Right lobe of liver (tissue), 6 donors: Measurements from ENCODE around the gene GRK4. TPM values are rescaled to one million over a fixed set of nuclear protein-coding genes. Genes with fewer than 3 reads are reported as not detected.

Source experiments
- ATAC-seq, 4 donors: fragments of 200-7000 bp; cut with Tn5 transposase; one replicate each; pipeline ENCODE4 v1.9.1; 2020; ENCODE audit warnings: mild to moderate bottlenecking in 4 of 4, moderate library complexity in 4 of 4
- DNase-seq, 3 donors: peaks; one replicate each; pipeline ENCODE4 v3.0.0-alpha.2; 2020
- H3K27ac ChIP-seq, 3 donors: fragments of 200-600 bp; one replicate each; pipeline ENCODE4 v1.8.0; 2022
- H3K27me3 ChIP-seq, 2 donors: fragments of 200-600 bp; one replicate each; pipeline ENCODE4 v1.8.0; 2022
- H3K36me3 ChIP-seq, 4 donors: fragments of 200-600 bp; sonication (generic) in 1 of 4; one replicate each; pipeline versions ENCODE4 v1.5.1 to v1.8.0; 2017 to 2022; ENCODE audit warnings: control low read depth in 1 of 4
- H3K4me1 ChIP-seq, 4 donors: fragments of 200-600 bp; sonication (generic) in 1 of 4; one replicate each; pipeline versions ENCODE4 v1.5.1 to v1.8.0; 2017 to 2022; ENCODE audit warnings: control low read depth in 1 of 4
- H3K4me3 ChIP-seq, 3 donors: fragments of 200-600 bp; one replicate each; pipeline ENCODE4 v1.8.0; 2022
- H3K9me3 ChIP-seq, 4 donors: fragments of 200-600 bp; sonication (generic) in 1 of 4; one replicate each; pipeline versions ENCODE4 v1.5.1 to v1.8.0; 2017 to 2022; ENCODE audit warnings: control low read depth in 1 of 4
- POLR2A ChIP-seq: fragments of 450-650 bp; IDR thresholded peaks from one replicate; pipeline ENCODE4 v1.6.1; 2017; ENCODE audit warnings: antibody characterized with exemption, mild to moderate bottlenecking
- WGBS: methylation state at CpG from one replicate; pipeline ENCODE4 v1.1.6; 2018; ENCODE audit warnings: low coverage, low lambda C conversion rate; ENCODE audit not compliant: insufficient coverage; ENCODE audit errors: missing lambda C conversion rate; 5-methylcytosine and 5-hydroxymethylcytosine counted together
- intact Hi-C, 2 donors: fragments of 100-400 bp; cut with DNase I; formaldehyde crosslinking; loops; one replicate each; pipeline versions ENCODE4 v1.11.2 to v1.14.1; 2022
- total RNA-seq, 6 experiments: library from RNA; depleted of rRNA in 2 of 6; stranded (reverse); fragments of >200 nt in 2 of 6; fragmentation: NEBNext Ultra II Directional in 3 of 6; extraction: Animal tissue kit (Norgen Biotek cat#: 25700) in 3 of 6; gene quantifications; one replicate each; pipeline versions ENCODE4 v1.1.0 to v1.2.4, GENCODE V29; 2016 to 2023
- TF ChIP-seq, protein P1 (sequence below), 4 donors: fragments of 200-600 bp in 3 of 4; fragments of 450-650 bp in 1 of 4; IDR thresholded peaks; one replicate each; pipeline versions ENCODE4 v1.5.1 to v1.8.0; 2016 to 2022; ENCODE audit warnings: antibody characterized with exemption in 4 of 4, mild to moderate bottlenecking in 2 of 4
- donor health status: DM: no; HTN: yes; CAD: no.
- donor health status: DM: no; HTN: no; CAD: no.
- donor health status: DM: no; HTN: no; CAD: no.
- donor health status: DM: no; HTN: yes; CAD: no.
- donor health status: DM: no; HTN: yes; CAD: no.

GRK4 gene
- total RNA-seq, 6 experiments from 2014 or later = 1.0 to 4.3 (median 2.8) TPM

- H3K27me3 ChIP-seq = no peaks in the 10 kb centered on the region
- H3K9me3 ChIP-seq = no peaks in the 10 kb centered on the region
- no peaks in the 10 kb centered on the region for H3K4me1 ChIP-seq
- no peaks in the 10 kb centered on the region for H3K36me3 ChIP-seq
- DNase-seq (no peak), ATAC-seq (no peak)
- TF ChIP-seq POLR2A = no peak
- TF ChIP-seq, protein P1, sequence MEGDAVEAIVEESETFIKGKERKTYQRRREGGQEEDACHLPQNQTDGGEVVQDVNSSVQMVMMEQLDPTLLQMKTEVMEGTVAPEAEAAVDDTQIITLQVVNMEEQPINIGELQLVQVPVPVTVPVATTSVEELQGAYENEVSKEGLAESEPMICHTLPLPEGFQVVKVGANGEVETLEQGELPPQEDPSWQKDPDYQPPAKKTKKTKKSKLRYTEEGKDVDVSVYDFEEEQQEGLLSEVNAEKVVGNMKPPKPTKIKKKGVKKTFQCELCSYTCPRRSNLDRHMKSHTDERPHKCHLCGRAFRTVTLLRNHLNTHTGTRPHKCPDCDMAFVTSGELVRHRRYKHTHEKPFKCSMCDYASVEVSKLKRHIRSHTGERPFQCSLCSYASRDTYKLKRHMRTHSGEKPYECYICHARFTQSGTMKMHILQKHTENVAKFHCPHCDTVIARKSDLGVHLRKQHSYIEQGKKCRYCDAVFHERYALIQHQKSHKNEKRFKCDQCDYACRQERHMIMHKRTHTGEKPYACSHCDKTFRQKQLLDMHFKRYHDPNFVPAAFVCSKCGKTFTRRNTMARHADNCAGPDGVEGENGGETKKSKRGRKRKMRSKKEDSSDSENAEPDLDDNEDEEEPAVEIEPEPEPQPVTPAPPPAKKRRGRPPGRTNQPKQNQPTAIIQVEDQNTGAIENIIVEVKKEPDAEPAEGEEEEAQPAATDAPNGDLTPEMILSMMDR (IDR thresholded peaks at IDR 0.05) = no peak
- no peak overlapping the region for H3K27ac ChIP-seq
- H3K4me3 ChIP-seq = no peak overlapping the region
- intact Hi-C loops = no loop called here
- 81% methylated on average over 5 of the region's 6 CpGs for WGBS
Observed at GRCh38 chr4:3059943-3060342, 96.6 kb downstream of the GRK4 start.

DNA sequence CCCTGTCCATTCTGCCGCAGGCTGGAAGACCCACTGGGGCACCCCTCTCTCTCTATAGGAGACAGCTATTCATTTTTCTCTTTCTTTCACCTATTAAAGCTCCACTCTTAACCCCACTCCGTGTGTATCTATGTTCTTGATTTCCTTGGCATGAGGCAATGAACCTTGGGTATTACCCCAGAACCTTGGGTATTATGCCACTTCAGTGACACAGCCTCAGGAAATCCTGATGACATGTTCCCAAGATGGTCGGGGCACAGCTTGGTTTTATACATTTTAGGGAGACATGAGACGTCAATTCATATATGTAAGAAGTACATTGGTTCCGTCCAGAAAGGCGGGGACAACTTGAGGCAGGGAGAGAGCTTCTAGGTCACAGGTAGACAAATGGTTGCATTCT, 97.6 kb downstream of the GRK4 start:
- 83% methylated on average over 6 of the region's 6 CpGs for WGBS
- no peak for ATAC-seq
- DNase-seq = no peak
- intact Hi-C loops = no loop called here
- Histone ChIP-seq H3K9me3 (no peaks in the 10 kb centered on the region), H3K4me3 (no peak overlapping the region), H3K27me3 (no peaks in the 10 kb centered on the region), H3K27ac (no peak overlapping the region), H3K4me1 (no peaks in the 10 kb centered on the region), H3K36me3 (no peaks in the 10 kb centered on the region)
- no peak for TF ChIP-seq POLR2A
- TF ChIP-seq, protein P1 (IDR thresholded peaks at IDR 0.05) = no peak

- intact Hi-C loops = no loop called here
- no peaks in the 10 kb centered on the region for H3K9me3 ChIP-seq
- no peak for DNase-seq
- TF ChIP-seq, protein P1 (IDR thresholded peaks at IDR 0.05) = no peak
- TF ChIP-seq POLR2A = no peak
- 63% methylated on average over 10 of the region's 12 CpGs for WGBS
- no peaks in the 10 kb centered on the region for H3K4me1 ChIP-seq
- H3K27ac ChIP-seq = no peak overlapping the region
- H3K27me3 ChIP-seq = no peaks in the 10 kb centered on the region
- no peaks in the 10 kb centered on the region for H3K36me3 ChIP-seq
- ATAC-seq = no peak
- no peak overlapping the region for H3K4me3 ChIP-seq
Observed at GRCh38 chr4:3062471-3062870, 99.1 kb downstream of the GRK4 start.

GRCh38 chr4:3065551-3065950, 102.2 kb downstream of the GRK4 start:
- H3K27ac ChIP-seq = no peak overlapping the region
- H3K4me3 ChIP-seq = no peak overlapping the region
- WGBS = 94% methylated on average over 3 of the region's 3 CpGs
- intact Hi-C loops = no loop called here
- no peaks in the 10 kb centered on the region for H3K36me3 ChIP-seq
- peaks cover 0 to 6% (median 2%) of the 10 kb centered on the region in 4 donors for H3K4me1 ChIP-seq
- no peaks in the 10 kb centered on the region for H3K27me3 ChIP-seq
- ATAC-seq = no peak
- DNase-seq = no peak
- H3K9me3 ChIP-seq = no peaks in the 10 kb centered on the region
- no peak for TF ChIP-seq POLR2A
- TF ChIP-seq, protein P1 (IDR thresholded peaks at IDR 0.05) = no peak

- no peak overlapping the region for H3K27ac ChIP-seq
- TF ChIP-seq, protein P1 (IDR thresholded peaks at IDR 0.05) = no peak
- TF ChIP-seq POLR2A = no peak
- intact Hi-C loops = no loop called here
- peaks cover 0 to 18% (median 8%) of the 10 kb centered on the region in 4 donors for H3K4me1 ChIP-seq
- H3K36me3 ChIP-seq = no peaks in the 10 kb centered on the region
- no peaks in the 10 kb centered on the region for H3K27me3 ChIP-seq
- WGBS = 83% methylated on average over 5 of the region's 6 CpGs
- ATAC-seq (no peak), DNase-seq (no peak)
- H3K9me3 ChIP-seq = no peaks in the 10 kb centered on the region
- no peak overlapping the region for H3K4me3 ChIP-seq
Observed at GRCh38 chr4:3066836-3067400, 103.5 kb downstream of the GRK4 start.
